Body of pancreas (tissue), 4 donors: ENCODE measurements around the gene KLHL30. TPM values are rescaled to one million over a fixed set of nuclear protein-coding genes. Genes with fewer than 3 reads are reported as not detected.
A peak's percentile ranks its signal among the peaks of the same experiment; 100 is the strongest.

Source experiments
- ATAC-seq: fragments of 150-250 bp; one replicate; pipeline ENCODE4 v1.9.1; 2016
- DNase-seq, 4 donors: peaks; one replicate each; pipeline ENCODE4 v3.0.0-alpha.2; 2019
- H3K27ac ChIP-seq, 4 donors: fragments of 200-600 bp; sonication (generic); 1 replicate in 3 of 4; 2 replicates in 1 of 4; pipeline versions ENCODE4 v1.5.1 to v1.6.1; 2016 to 2019; ENCODE audit warnings: mild to moderate bottlenecking in 1 of 4, mixed read lengths in 1 of 4, moderate library complexity in 1 of 4
- H3K27me3 ChIP-seq, 2 donors: fragments of 200-600 bp; sonication (generic); one replicate each; pipeline ENCODE4 v1.6.0; 2016; ENCODE audit warnings: mild to moderate bottlenecking in 1 of 2
- H3K36me3 ChIP-seq, 2 donors: fragments of 200-600 bp; sonication (generic); replicated peaks in 1 of 2; 2 replicates each; pipeline ENCODE4 v1.5.1; 2016; ENCODE audit warnings: low read depth in 2 of 2; ENCODE audit not compliant: insufficient read depth in 1 of 2
- H3K4me1 ChIP-seq: fragments of 200-600 bp; sonication (generic); one replicate; pipeline ENCODE4 v1.6.0; 2016
- H3K4me3 ChIP-seq, 2 donors: fragments of 200-600 bp; sonication (generic); 1 replicate in 1 of 2; 2 replicates in 1 of 2; pipeline ENCODE4 v1.5.1; 2016 to 2019
- H3K9me3 ChIP-seq, 3 donors: fragments of 200-600 bp; sonication (generic); 1 replicate in 2 of 3; 2 replicates in 1 of 3; pipeline ENCODE4 v1.5.1; 2016
- CTCF ChIP-seq, 7 experiments: fragments of 450-650 bp in 4 of 7; fragments of 200-600 bp in 3 of 7; sonication (generic) in 3 of 7; IDR thresholded peaks; one replicate each; pipeline ENCODE4 v1.5.1; 2016 to 2019; ENCODE audit warnings: antibody characterized with exemption in 7 of 7
- POLR2A ChIP-seq, 3 donors: fragments of 450-650 bp; IDR thresholded peaks; one replicate each; pipeline ENCODE4 v1.6.1; 2016; ENCODE audit warnings: antibody characterized with exemption in 3 of 3, mild to moderate bottlenecking in 2 of 3
- WGBS, 2 donors: methylation state at CpG; one replicate each; pipeline ENCODE4 v1.1.5; 2017; 5-methylcytosine and 5-hydroxymethylcytosine counted together
- intact Hi-C: fragments of 100-400 bp; cut with DNase I; formaldehyde crosslinking; loops from one replicate; pipeline ENCODE4 v1.15.1; 2023
- total RNA-seq, 2 donors: library from RNA; depleted of rRNA; stranded (reverse); fragments of >200 nt; gene quantifications; one replicate each; pipeline ENCODE4 v1.1.0, GENCODE V29; 2016

KLHL30 gene
- total RNA-seq, 2 donors from 2014 or later, result 0.26 to 0.66 TPM

GRCh38 chr2:238100049-238100820 is 38.2 kb upstream of the KLHL30 start, which contains the start of gene ESPNL:
TSS of gene ESPNL (plus strand) at chr2:238100340. CDS start at chr2:238100420, 80 bp downstream.
- H3K4me1 ChIP-seq, result peaks cover 35% of the 10 kb centered on the region
- ATAC-seq (no peak), DNase-seq (peak in 2 of 4 donors; percentile 11 to 13)
- H3K4me3 ChIP-seq, result no peak within 1 kb of the TSS
- no peak for TF ChIP-seq CTCF (IDR thresholded peaks at IDR 0.05)
- no peak for TF ChIP-seq POLR2A (IDR thresholded peaks at IDR 0.05)
- no peaks in the 10 kb centered on the region for H3K9me3 ChIP-seq
- H3K27ac ChIP-seq, result peak within 1 kb of the TSS in 2 of 4 donors; percentile 14 to 55
- no peaks in the 10 kb centered on the region for H3K27me3 ChIP-seq
- 82 to 100% methylated on average over 3 to 36 of the region's 38 CpGs for WGBS, 2 donors
- no peaks in the 10 kb centered on the region for H3K36me3 ChIP-seq
- intact Hi-C loops, result no loop called here

- WGBS, 2 donors, result 86 to 100% methylated on average over 4 to 23 of the region's 28 CpGs
- no peaks in the 10 kb centered on the region for H3K9me3 ChIP-seq
Observed at GRCh38 chr2:238100821-238101771, 37.4 kb upstream of the KLHL30 start.

GRCh38 chr2:238101891-238102841 is 36.3 kb upstream of the KLHL30 start:
- no peak overlapping the region for H3K4me3 ChIP-seq
- H3K36me3 ChIP-seq, result no peaks in the 10 kb centered on the region
- no peak for TF ChIP-seq POLR2A (IDR thresholded peaks at IDR 0.05)
- TF ChIP-seq CTCF (IDR thresholded peaks at IDR 0.05), result no peak
- DNase-seq, result peak in 1 of 4 donors; percentile 11
- ATAC-seq, result no peak
- peaks cover 21% of the 10 kb centered on the region for H3K4me1 ChIP-seq
- intact Hi-C loops, result no loop called here
- H3K27me3 ChIP-seq, result no peaks in the 10 kb centered on the region
- WGBS, 2 donors, result 93 to 96% methylated on average over 12 to 29 of the region's 30 CpGs
- no peak overlapping the region for H3K27ac ChIP-seq
- no peaks in the 10 kb centered on the region for H3K9me3 ChIP-seq

More at GRCh38 chr2:238100821-238101771, 37.4 kb upstream of the KLHL30 start:
- Histone ChIP-seq H3K4me3 (no peak overlapping the region), H3K36me3 (no peaks in the 10 kb centered on the region), H3K27me3 (no peaks in the 10 kb centered on the region), H3K27ac (no peak overlapping the region), H3K4me1 (peaks cover 30% of the 10 kb centered on the region)
- no peak for ATAC-seq
- intact Hi-C loops, result no loop called here
- DNase-seq, result peak in 2 of 4 donors; percentile 8 to 9
- no peak for TF ChIP-seq POLR2A (IDR thresholded peaks at IDR 0.05)
- TF ChIP-seq CTCF (IDR thresholded peaks at IDR 0.05), result no peak

GRCh38 chr2:238102865-238103264 is 35.6 kb upstream of the KLHL30 start:
- TF ChIP-seq CTCF (IDR thresholded peaks at IDR 0.05) (no peak), POLR2A (IDR thresholded peaks at IDR 0.05) (no peak)
- intact Hi-C loops, result no loop called here
- Histone ChIP-seq H3K9me3 (no peaks in the 10 kb centered on the region), H3K27me3 (no peaks in the 10 kb centered on the region), H3K27ac (no peak overlapping the region), H3K36me3 (no peaks in the 10 kb centered on the region), H3K4me3 (no peak overlapping the region), H3K4me1 (peaks cover 14% of the 10 kb centered on the region)
- ATAC-seq, result no peak
- WGBS, 2 donors, result 88 to 90% methylated on average over 10 of the region's 10 CpGs
- peak in 2 of 4 donors; percentile 1 to 3 for DNase-seq
